ENCODE measurements around the gene CD58.

- no peak for TF ChIP-seq ZBTB49 (tag by site-specific recombination; IDR thresholded peaks at IDR 0.05; ENCODE audit: low read depth)
- TF ChIP-seq ZNF335 (tag by site-specific recombination; conservative IDR thresholded peaks at IDR 0.05), result no peak
- TF ChIP-seq CTCF (tag by site-specific recombination; IDR thresholded peaks at IDR 0.05), result no peak
- no peak for TF ChIP-seq ZBTB26 (tag by site-specific recombination; optimal IDR thresholded peaks at IDR 0.05)
- TF ChIP-seq ZNF138 (tag by site-specific recombination; IDR thresholded peaks at IDR 0.05; ENCODE audit: borderline replicate concordance), result no peak
- no peak for TF ChIP-seq ZBTB1 (tag by site-specific recombination; IDR thresholded peaks at IDR 0.05)
These were observed 77.8 kb downstream of the CD58 start for GRCh38 chr1:116493036-116493435.

All from HEK293 (cell line).